Esophagus squamous epithelium (tissue), 5 donors: ENCODE data around the gene RBFOX1. TPM values are rescaled to one million over a fixed set of nuclear protein-coding genes. Genes with fewer than 3 reads are reported as not detected.
A peak's percentile ranks its signal among the peaks of the same experiment; 100 is the strongest.

Experiments used
- DNase-seq: peaks from one replicate; lab custom pipeline; 2025; lab: John Stamatoyannopoulos, UW
- H3K27ac ChIP-seq, 4 donors: fragments of 200-600 bp; sonication (generic); one replicate each; pipeline ENCODE4 v1.5.1; 2016 to 2019; ENCODE audit warnings: mild to moderate bottlenecking in 1 of 4
- H3K27me3 ChIP-seq, 4 donors: fragments of 200-600 bp; sonication (generic); 1 replicate in 3 of 4; 2 replicates in 1 of 4; pipeline versions ENCODE4 v1.5.1 to v1.6.0; 2017 to 2021; ENCODE audit warnings: antibody characterized with exemption in 1 of 4
- H3K36me3 ChIP-seq, 3 donors: fragments of 200-600 bp; sonication (generic); one replicate each; pipeline ENCODE4 v1.5.1; 2016 to 2019
- H3K4me1 ChIP-seq, 3 donors: fragments of 200-600 bp; sonication (generic); one replicate each; pipeline ENCODE4 v1.5.1; 2017 to 2019
- H3K4me3 ChIP-seq, 4 donors: fragments of 200-600 bp; sonication (generic); 1 replicate in 3 of 4; 2 replicates in 1 of 4; pipeline ENCODE4 v1.5.1; 2016 to 2019; ENCODE audit warnings: mild to moderate bottlenecking in 2 of 4, moderate library complexity in 1 of 4
- H3K9me3 ChIP-seq, 3 donors: fragments of 200-600 bp; sonication (generic); one replicate each; pipeline ENCODE4 v1.5.1; 2016 to 2019
- POLR2A ChIP-seq, 4 donors: fragments of 450-650 bp; IDR thresholded peaks; one replicate each; pipeline ENCODE4 v1.6.1; 2017; ENCODE audit warnings: antibody characterized with exemption in 4 of 4, mild to moderate bottlenecking in 4 of 4, moderate library complexity in 3 of 4
- WGBS, 2 donors: methylation state at CpG; one replicate each; pipeline ENCODE4 v1.1.5; 2018; 5-methylcytosine and 5-hydroxymethylcytosine counted together
- intact Hi-C: fragments of 100-400 bp; cut with DNase I; formaldehyde crosslinking; loops from one replicate; pipeline ENCODE4 v1.15.0; 2022
- total RNA-seq, 4 donors: library from RNA; depleted of rRNA; stranded (reverse); fragments of >200 nt; gene quantifications; one replicate each; pipeline ENCODE4 v1.1.0, GENCODE V29; 2016
- TF ChIP-seq, protein P1 (sequence below), 6 experiments: fragments of 450-650 bp in 4 of 6; fragments of 200-600 bp in 2 of 6; sonication (generic) in 2 of 6; IDR thresholded peaks; one replicate each; pipeline ENCODE4 v1.5.1; 2016 to 2019; ENCODE audit warnings: antibody characterized with exemption in 6 of 6, mild to moderate bottlenecking in 4 of 6, moderate library complexity in 4 of 6
- donor health status: DM: yes; HTN: yes; CAD: no.

The RBFOX1 gene
- total RNA-seq, 4 donors from 2014 or later = not detected

DNA sequence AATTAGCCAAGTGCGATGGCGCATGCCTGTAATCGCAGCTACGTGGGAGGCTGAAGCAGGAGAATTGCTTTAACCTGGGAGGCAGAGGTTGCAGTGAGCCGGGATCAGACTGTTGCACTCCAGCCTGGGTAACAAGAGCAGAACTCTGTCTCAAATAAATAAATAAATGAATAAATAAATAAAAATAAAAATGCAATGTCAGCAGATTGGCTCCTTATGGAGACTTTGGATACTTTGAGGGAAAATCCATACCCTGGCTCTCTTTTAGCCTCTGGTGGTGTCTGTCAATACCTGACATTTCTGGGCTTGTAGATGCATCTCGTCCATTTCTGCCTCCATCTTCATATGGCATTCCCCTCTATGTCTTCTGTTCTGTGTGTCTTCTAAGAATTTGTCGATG is 66.7 kb downstream of the RBFOX1 start:
- Histone ChIP-seq H3K27me3 (no peaks in the 10 kb centered on the region), H3K36me3 (no peaks in the 10 kb centered on the region), H3K9me3 (no peaks in the 10 kb centered on the region), H3K27ac (no peak overlapping the region), H3K4me3 (no peak overlapping the region), H3K4me1 (no peaks in the 10 kb centered on the region)
- DNase-seq = no peak
- intact Hi-C loops = no loop called here
- 84 to 85% methylated on average over 7 of the region's 7 CpGs for WGBS, 2 donors
- TF ChIP-seq, protein P1, sequence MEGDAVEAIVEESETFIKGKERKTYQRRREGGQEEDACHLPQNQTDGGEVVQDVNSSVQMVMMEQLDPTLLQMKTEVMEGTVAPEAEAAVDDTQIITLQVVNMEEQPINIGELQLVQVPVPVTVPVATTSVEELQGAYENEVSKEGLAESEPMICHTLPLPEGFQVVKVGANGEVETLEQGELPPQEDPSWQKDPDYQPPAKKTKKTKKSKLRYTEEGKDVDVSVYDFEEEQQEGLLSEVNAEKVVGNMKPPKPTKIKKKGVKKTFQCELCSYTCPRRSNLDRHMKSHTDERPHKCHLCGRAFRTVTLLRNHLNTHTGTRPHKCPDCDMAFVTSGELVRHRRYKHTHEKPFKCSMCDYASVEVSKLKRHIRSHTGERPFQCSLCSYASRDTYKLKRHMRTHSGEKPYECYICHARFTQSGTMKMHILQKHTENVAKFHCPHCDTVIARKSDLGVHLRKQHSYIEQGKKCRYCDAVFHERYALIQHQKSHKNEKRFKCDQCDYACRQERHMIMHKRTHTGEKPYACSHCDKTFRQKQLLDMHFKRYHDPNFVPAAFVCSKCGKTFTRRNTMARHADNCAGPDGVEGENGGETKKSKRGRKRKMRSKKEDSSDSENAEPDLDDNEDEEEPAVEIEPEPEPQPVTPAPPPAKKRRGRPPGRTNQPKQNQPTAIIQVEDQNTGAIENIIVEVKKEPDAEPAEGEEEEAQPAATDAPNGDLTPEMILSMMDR (IDR thresholded peaks at IDR 0.05) = no peak
- TF ChIP-seq POLR2A (IDR thresholded peaks at IDR 0.05) = no peak

DNA sequence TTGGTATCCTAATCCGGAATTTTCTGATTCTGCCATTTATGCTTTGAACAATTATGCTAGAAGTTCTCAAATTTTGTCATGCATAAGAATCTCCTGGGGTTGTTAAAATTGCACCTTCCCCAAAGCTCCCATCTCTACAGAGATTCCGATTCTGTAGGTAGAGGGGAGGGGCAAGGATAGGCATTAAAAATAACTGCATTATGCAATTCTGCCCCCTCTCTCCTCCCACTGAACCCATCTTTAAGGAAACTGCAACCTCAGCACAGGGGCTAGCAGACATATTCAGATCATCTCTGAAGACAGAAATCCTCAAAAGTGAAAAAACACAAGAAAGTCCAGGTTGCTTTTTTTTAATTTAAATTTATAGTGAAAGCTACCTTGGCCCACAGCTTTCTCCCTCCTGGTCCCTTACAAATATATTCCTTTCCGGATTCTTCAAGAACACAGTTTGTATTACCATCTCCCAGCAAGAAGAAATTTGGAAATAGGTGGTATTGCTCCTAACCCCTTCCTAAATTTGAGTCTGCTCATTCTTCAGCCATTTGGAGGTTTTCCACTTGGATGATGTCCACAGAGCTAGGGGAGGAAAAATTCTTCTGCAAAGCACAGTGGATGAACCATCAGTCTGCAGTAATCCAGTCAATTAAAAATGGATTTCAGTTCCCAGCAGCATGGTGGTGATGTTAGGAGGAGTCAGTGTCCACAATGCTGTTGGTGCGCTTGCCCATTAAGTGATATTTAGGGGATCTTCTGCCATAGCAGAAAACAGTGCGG is 67.7 kb downstream of the RBFOX1 start:
- DNase-seq = no peak
- Histone ChIP-seq H3K9me3 (no peaks in the 10 kb centered on the region), H3K4me1 (no peaks in the 10 kb centered on the region), H3K4me3 (no peak overlapping the region), H3K27ac (no peak overlapping the region), H3K36me3 (no peaks in the 10 kb centered on the region), H3K27me3 (no peaks in the 10 kb centered on the region)
- 53 to 76% methylated on average over 5 of the region's 5 CpGs for WGBS, 2 donors
- intact Hi-C loops = no loop called here
- TF ChIP-seq POLR2A (IDR thresholded peaks at IDR 0.05) = no peak
- TF ChIP-seq, protein P1 (IDR thresholded peaks at IDR 0.05) = no peak

- TF ChIP-seq POLR2A (IDR thresholded peaks at IDR 0.05) = no peak
- TF ChIP-seq, protein P1 (IDR thresholded peaks at IDR 0.05) = no peak
- 55 to 64% methylated on average over 5 of the region's 5 CpGs for WGBS, 2 donors
- Histone ChIP-seq H3K27me3 (no peaks in the 10 kb centered on the region), H3K27ac (no peak overlapping the region), H3K36me3 (no peaks in the 10 kb centered on the region), H3K9me3 (no peaks in the 10 kb centered on the region), H3K4me3 (no peak overlapping the region), H3K4me1 (no peaks in the 10 kb centered on the region)
- intact Hi-C loops = no loop called here
- DNase-seq = no peak
Observed at GRCh38 chr16:7404217-7404616, 71.6 kb downstream of the RBFOX1 start.

- intact Hi-C loops = no loop called here
- Histone ChIP-seq H3K27me3 (no peaks in the 10 kb centered on the region), H3K27ac (no peak overlapping the region), H3K4me1 (no peaks in the 10 kb centered on the region), H3K4me3 (no peak overlapping the region), H3K36me3 (no peaks in the 10 kb centered on the region), H3K9me3 (no peaks in the 10 kb centered on the region)
- WGBS, 2 donors = 32 to 52% methylated on average over 9 to 14 of the region's 16 CpGs
- no peak for DNase-seq
- no peak for TF ChIP-seq POLR2A (IDR thresholded peaks at IDR 0.05)
- TF ChIP-seq, protein P1 (IDR thresholded peaks at IDR 0.05) = peak in 5 of 6 experiments; percentile 30 to 76 (median 53)
Observed at GRCh38 chr16:7405166-7405565, 72.5 kb downstream of the RBFOX1 start.

DNA sequence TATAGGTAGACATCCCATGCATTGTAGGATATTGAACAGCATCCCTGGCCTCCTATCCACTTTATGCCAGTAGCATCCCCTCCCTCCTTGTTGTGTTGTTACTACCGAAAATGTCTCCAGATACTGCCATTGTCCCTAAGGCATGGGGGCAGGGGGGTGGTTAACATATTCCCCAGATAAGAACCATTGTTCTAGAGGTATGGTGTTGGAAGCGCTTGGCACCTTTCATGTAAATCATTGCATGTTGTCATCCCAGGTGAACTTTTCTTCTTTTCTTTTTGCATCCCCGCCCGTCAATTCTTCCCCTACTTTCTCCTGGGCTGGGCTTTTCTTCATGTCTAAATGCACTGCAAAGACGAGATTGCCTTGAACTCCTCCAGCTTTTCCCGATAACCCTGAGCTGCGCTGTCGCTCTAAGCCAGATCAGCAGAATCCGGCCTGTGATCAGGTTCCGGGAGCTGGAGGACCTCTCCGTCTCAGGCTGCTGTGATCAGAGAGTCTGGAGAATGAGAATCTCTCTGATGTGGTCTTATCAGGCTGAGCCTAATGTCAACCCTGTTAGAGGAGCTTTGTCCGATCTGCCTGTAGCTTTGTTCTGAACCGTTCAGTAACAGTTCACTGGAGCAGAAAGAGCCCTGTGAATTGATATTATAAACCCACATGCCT is 76.2 kb downstream of the RBFOX1 start:
- DNase-seq = no peak
- TF ChIP-seq, protein P1 (IDR thresholded peaks at IDR 0.05) = no peak
- no peak for TF ChIP-seq POLR2A (IDR thresholded peaks at IDR 0.05)
- H3K9me3 ChIP-seq = no peaks in the 10 kb centered on the region
- H3K36me3 ChIP-seq = no peaks in the 10 kb centered on the region
- 81 to 82% methylated on average over 12 of the region's 13 CpGs for WGBS, 2 donors
- intact Hi-C loops = no loop called here
- no peaks in the 10 kb centered on the region for H3K4me1 ChIP-seq
- no peak overlapping the region for H3K4me3 ChIP-seq
- no peaks in the 10 kb centered on the region for H3K27me3 ChIP-seq
- no peak overlapping the region for H3K27ac ChIP-seq
